Measurements from ENCODE around the gene ALG9.
"Not testable (repeated sequence)": the region's sequence is repeated elsewhere in the genome, so short reads cannot be mapped to it uniquely, and the experiment has no call there.

The ALG9 gene, protein sequence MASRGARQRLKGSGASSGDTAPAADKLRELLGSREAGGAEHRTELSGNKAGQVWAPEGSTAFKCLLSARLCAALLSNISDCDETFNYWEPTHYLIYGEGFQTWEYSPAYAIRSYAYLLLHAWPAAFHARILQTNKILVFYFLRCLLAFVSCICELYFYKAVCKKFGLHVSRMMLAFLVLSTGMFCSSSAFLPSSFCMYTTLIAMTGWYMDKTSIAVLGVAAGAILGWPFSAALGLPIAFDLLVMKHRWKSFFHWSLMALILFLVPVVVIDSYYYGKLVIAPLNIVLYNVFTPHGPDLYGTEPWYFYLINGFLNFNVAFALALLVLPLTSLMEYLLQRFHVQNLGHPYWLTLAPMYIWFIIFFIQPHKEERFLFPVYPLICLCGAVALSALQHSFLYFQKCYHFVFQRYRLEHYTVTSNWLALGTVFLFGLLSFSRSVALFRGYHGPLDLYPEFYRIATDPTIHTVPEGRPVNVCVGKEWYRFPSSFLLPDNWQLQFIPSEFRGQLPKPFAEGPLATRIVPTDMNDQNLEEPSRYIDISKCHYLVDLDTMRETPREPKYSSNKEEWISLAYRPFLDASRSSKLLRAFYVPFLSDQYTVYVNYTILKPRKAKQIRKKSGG

DNA sequence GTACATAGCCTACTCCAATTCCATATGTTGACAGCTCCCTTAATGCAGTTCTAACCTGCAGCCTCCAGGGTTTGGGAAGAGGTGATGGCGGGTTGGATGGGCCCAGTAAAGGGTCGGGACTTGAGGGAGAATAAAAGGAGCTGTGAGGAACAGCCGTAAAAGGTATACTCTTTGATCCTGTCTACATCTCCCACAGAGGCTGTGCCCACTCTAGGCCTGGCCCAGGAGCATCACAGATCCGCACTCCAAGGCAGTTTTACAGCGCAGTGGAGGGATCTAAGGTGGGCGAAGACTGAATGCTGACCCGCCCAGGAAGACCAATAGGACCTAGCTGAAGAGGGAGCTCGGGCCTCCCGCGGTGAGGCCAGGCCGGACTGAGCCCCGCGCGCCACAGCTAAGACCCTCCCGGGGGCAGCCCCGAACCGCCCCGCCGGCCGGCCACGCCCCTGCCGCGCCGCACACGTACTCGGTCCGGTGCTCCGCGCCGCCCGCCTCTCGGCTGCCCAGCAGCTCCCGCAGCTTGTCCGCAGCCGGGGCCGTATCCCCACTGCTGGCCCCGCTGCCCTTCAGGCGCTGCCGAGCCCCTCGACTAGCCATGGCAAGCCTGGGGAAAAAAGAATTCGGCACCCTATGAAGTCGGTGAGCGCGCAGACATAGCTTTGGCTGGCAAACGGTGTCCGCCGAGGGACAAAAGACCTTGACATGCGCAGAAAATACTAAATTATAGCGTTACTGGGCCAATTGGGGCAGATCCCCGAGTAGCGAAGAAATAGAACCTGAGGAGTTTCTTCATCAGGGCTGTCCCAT lies at the start of gene ALG9:
Gene ALG9 (minus strand): TSS at position 696 of the 807 bp plus-strand sequence. CDS start 99 bp downstream, at position 597.
- DNase-seq = peak; percentile 70 to 89 (median 82)

DNA sequence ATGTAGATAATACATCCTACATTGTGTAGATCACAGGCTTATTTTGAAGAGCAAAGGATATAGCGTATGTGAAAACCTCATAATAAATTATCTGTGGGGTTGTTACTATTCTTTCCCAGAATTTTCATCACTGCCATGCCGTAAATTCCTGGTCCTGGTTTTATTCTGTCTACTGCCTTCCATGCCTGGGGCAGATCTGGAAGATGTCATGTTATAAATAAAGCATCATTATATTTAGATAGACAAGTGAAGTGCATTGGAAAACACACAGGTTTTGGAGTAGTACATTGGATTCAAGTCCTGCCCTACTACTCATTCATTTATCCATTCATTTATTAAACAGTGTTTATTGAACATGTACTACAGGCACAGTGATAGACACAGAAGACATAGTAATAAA lies 49.5 kb upstream of the ALG9 start:
- DNase-seq = no peak

DNA sequence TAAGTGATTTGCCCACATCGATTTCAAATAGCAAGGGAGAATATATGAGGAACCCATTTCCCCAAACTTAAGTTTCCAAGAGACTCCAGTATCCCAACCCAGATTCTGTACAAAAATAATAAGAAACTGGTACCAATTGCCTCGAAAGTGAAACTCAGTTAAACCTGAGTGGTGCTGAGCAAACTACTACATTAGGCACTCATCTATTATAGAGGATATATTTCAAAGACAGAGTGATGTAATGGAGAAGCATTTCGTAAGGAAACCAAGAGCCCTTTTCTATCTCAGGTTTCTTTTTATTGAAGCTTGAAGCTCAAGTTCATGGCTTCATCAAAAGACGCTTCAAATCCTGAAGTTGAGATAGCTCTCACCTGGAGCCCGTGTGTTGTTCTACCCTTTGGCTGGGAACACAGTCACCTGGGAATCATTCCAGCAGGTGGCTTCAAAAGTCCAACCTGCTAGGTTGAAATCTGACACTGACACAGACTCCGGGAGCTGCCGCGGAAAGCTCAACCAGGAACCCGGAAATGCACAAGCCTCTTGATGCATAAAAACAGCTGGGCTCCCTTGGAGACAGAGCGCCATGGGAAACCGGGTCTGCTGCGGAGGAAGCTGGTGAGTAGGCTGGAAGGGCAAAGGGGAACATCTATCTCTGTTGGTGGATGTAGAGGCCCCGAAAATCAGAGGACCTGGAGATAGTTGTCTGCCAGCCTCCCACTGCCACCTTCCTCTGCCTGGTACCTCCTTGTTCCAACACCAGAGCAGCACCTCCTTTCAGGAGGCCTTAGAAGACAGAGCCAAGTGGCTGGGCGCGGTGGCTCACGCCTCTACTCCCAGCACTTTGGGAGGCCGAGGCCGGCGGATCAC lies 47.2 kb upstream of the ALG9 start, which contains the start of gene C11orf52:
Gene C11orf52 (plus strand): TSS at position 524 of the 867 bp plus-strand sequence. CDS start 60 bp downstream, at position 584.
- no peak for DNase-seq

DNA sequence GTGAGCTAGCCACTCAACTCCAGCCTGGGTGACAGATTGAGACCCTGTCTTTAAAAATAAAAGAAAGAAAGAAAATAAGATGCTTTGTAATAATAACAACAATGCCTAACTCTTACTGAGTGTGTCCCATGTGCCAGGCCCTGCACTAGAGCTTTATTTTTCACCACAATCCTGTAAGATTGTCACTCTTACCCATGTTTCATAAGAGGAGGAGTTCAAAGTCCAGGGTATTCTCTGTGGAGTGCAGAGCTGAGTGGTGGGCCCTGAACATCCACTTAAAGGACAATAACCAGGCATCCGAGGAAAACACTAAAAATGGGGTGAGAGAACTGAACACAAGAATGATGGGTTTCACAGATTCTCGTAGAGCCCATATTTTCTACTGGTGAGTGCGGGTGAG lies 46.4 kb upstream of the ALG9 start:
- no peak for DNase-seq

DNA sequence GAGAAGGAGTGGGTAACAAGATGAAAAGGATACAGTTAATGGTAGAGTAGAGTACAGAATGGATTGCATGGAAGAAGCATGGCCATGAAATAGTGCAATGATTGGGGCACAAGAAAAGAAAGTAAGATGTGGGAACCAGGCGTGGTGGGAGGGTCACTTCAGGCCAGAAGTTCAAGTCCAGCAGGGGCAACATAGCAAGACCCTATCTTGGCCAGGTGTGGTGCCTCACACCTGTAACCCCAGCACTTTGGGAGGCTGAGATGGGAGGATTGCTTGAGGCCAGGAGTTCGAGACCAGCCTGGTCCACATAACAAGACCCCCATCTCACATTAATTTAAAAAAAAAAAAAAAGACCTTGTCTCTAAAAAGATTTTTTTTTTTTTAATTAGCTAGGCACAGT lies 45.9 kb upstream of the ALG9 start:
- DNase-seq = no peak

DNA sequence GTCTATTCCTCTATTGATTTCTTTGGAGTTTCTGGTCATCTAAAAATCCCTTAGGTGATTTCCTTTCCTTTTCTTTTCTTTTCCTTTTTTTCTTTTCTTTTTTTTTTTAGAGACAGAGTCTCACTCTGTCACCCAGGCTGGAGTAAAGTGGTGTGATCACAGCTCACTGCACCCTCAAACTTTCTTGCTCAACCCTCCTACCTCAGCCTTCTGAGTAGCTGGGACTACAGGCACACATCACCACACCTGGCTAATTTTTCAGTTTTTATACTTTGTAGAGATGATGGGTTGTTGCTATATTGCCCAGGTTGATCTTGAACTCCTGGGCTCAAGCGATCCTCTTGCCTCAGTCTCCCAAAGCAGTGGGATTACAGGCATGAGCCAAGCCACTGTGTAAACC lies 45.4 kb upstream of the ALG9 start:
- DNase-seq = no peak

DNA sequence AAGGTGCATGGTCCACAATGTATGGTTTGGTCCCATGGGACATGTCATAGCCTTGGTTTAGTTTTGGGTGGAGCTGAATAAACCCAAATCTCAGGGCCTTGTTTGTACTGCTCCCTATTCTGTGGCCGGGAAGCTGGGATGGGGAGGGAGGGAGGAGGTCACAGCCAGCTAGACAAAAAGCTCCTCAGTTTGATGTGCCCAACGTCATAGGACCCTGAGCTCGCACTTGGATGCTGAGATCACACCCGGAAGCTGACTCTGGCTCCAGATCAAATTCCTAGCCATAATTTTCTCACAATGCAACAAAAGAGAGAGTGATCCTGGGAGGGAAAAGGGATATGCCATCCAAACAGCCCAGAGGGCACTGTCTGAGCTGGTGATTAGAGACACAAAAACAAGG lies 42.6 kb upstream of the ALG9 start:
- no peak for DNase-seq

DNA sequence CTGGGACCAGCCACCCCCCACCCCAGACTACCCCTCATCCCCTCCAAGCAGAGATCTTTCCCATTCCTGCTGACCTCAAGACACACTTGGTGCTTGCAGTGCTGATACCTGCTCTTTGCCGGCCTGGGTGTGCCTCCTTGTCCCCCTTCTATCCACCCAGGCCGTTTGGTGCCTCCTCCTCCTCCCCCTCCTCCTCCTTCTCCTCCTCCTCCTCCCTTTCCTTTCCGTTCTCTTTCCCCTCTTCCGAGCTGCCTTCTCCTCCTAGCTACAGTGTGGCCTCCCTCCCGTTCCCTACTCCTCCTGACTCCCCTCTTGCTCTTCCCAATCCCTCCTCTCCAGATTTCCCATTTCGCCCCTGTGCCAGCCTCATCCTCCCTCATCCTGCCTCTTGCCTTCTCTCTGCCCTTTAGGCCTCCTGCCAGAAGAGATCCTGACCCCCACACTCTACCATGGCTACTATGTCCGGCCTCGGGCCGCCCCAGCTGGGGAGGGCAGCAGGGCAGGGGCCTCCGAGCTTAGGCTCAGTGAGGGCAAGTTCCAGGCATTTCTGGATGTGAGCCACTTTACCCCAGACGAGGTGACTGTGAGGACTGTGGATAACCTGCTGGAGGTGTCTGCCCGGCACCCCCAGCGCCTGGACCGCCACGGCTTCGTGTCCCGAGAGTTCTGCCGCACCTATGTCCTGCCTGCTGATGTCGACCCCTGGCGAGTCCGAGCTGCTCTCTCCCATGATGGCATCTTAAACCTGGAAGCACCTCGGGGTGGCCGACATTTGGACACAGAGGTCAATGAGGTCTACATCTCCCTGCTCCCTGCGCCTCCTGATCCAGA lies 41.9 kb upstream of the ALG9 start:
- no peak for DNase-seq

DNA sequence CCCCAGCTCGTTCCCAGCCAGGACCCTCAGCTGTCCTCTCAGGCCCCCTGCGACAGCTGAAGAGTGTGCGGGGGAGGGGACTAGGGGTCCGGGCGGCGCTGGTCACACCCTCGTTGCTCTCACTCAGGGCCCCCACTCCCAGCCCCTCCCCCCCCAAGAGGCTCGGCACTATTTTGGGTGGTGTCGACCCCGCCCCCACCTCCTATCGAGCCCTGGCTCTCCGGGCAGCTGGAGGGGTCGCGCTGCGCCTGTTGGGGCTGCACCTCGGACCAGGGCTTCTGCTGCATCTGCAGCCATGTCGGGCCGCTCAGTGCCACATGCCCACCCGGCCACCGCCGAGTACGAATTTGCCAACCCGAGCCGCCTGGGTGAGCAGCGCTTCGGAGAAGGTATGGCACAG lies 41.2 kb upstream of the ALG9 start, which contains the start of gene HSPB2:
Gene HSPB2 (plus strand): TSS at position 200 of the 400 bp plus-strand sequence. CDS start 96 bp downstream, at position 296.
- no peak for DNase-seq

DNA sequence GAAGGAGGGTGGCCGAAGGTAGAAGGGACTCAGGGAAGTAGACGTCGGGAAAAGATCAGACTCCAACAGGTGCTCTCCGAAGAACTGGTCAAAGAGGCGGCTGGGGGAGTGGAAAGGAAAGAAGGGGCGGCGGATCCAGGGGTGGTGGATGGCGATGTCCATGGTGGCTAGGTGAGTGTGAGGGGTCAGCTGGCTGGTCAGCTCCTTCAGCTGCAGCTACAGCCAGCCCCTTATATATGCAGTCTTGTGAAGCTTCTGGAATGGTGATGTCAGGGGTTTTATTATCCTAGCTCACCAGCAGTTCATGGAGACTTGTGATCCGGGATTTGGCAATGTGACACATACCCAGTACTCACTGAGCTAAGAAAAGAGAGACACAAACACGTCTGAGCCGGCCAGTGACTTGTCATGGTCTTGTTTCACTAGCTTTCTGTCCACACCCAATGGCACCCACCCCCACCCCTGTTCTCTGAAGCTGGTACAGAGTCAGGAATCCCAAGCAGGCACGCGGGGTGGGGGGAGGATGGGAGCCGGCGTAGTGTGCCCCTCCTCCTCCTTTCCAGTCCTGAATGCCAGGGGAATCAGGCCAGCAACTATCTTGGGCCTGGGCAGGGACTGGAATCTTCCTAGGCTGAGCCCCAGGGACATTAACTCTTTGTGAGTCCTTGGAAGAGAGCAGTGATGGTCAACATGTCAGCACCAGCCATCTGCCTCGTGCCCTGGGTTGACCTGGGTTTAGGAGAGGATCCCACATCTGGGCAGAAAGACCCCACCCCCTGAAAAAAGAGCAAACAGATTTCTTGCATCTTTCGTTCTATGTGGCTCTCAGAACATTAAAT lies 40.4 kb upstream of the ALG9 start, which contains the start of gene CRYAB:
Gene CRYAB (minus strand): TSS at position 208 of the 839 bp plus-strand sequence. CDS start 46 bp downstream, at position 162.
- DNase-seq = no peak

DNA sequence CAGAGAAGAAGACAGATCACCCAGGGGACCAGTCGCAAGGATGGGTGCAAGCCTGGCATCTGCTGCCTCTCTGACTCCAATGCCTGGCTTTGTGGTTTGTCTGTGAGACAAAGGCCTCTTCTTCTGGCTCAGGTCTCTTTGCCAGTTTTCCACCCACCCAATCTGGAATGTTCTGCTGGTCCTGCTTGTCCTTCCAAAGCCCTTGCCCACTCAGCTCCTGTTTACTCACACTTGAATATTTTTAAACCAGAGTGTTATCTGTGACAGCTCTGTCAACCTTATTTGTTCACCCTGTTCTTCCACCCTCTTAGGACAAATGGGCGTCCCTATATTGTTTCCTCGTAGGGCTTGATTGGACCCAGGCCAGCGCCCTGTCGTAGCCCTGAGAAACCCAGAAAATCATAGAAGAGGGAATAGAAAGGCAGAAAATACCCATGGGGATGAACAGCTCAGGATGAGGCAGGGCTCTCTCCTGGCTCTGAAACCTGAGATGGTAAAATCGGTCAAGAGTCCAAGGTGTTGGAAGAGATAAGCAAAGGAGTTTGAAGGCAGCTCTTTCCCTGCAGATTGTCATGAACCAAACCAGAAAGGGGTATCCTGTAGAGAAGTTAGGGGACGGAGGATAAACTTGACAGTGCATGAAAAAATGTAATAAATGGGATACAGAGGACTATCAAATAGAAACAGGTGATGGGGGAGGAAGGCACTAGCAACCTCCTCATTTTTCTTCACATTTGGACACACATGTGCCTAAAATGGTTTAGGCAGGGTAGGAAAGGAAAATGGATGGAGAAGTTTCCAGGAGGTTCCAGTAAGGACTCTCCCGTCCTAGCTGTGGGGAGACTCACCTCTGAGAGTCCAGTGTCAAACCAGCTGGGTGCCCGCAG lies 39.5 kb upstream of the ALG9 start:
- DNase-seq = no peak

DNA sequence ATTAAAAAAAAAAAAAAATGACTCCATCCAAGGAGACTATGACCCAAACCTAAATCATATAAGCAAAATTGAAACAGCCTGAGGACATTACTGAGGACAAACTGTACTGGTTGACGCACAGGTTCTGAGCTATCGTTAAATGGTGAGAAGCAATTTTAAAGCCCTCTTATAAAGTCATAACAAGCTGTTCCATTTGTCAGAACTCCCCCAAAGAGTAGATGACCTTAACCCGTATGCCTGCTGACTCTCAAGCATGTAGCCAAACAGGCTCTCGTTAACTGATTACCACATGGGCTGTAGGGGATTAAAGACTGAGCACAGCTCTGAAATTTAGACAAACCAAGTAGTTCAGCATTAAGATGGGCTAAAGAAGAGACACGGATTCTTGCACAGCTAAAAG lies 38.0 kb upstream of the ALG9 start:
- no peak for DNase-seq

DNA sequence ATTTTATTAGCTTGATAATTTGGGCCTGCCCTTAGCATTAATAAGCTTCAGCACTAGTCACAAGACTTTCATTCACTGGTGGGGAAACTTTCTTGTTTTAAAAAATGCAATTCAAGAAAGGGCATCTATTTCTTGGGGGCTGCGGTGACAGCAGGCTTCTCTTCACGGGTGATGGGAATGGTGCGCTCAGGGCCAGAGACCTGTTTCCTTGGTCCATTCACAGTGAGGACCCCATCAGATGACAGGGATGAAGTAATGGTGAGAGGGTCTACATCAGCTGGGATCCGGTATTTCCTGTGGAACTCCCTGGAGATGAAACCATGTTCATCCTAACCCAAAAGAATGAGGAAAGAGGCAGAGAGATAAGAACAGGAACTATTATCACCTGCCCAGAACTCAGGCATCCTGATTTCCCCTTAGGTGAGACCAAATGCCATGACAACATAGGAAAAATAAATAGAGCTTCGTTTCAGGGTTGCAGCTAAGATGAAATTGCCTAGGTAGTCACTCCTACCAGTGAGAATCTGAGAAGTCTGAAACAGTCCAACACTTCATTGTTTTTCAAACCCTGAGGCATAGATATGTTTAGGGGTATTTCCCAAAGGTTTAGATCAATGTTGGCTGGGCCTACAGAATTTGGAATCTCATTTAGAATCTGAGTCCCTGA lies 37.4 kb upstream of the ALG9 start:
- no peak for DNase-seq

DNA sequence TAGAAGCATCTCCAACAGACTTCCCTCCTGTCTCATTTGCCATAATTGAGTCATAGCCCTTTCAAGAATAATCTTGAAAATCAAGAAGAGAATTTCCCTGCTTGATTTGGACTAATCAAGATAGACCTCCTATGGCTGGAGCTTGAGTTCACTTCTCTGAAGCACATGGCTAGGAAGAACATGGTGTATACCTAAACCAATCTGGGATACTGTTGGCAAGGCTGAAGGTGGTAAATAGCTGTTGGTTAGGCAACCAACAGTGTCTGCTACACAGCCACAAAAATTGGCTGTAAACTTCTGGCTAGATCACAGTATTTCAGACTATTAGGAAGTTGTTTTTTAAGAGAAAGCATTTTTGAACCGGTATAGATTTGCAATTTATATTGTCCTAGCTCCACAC lies 35.3 kb upstream of the ALG9 start:
- DNase-seq = no peak

DNA sequence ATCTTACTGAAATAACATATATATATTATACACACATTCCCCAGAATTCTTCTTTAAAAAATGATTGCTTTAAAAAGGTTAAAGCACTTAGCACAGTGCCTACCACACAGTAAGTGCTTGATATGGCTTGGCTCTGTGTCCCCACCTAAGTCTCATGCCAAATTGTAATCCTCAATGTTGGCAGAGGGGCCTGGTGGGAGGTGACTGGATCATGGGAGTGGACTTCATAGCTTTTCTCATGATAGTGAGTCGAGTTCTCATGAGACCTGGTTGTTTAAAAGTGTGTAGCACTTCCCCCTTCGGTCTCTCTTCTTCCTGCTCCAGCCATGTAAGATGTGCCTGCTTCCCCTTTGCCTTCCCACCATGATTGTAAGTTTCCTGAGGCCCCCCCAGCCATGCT lies 34.0 kb upstream of the ALG9 start:
- no peak for DNase-seq

DNA sequence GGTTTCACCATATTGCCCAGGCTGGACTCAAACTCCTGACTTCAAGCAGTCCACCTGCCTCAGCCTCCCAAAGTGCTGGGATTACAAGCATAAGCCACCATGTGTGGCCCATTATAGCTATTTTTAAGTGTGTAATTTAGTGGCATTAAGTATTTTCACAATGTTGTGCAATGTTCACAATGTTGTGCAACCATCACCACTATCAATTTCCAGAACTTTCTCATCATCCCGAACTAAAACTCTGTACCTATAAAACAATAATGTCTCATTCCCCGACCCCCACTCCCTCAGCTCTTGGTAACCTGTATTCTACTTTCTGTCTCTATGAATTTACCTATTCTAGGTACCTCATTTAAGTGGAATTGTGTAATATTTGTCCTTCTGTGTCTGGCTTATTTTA lies 15.5 kb upstream of the ALG9 start:
- no peak for DNase-seq

DNA sequence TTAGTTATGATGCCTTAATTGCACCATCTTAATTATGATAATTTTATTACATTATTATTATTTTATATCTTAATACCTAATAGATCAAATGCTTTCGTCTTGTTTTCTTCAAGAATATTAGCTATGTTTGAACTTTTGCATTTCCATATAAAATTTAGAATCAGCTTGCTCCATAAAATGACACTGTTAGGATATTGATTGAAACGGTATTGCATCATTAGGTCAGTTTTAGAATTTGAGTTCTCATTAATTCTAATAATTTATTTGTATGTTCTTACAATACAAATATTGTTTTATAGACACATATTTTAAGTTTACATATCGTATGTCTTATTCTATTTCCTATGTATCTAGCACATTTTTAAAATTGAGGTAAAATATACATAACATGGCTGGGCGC lies 14.7 kb upstream of the ALG9 start:
- no peak for DNase-seq

DNA sequence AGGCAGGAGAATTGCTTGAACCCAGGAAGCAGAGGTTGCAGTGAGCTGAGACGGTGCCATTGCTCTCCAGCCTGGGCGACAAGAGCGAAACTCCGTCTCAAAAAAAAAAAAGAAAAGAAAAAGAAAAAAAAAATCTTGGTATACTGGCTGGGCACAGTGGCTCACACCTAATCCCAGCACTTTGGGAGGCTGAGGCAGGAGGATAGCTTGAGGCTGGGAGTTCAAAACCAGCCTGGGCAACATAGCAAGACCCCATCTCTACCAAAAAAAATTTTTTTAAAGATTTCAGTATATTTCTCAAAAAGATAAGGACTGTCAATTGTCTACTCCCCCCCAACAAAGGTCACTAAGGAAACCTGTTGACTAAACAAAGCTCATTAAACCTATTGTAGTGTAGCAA lies 13.7 kb upstream of the ALG9 start:
- not testable (repeated sequence) for DNase-seq

DNA sequence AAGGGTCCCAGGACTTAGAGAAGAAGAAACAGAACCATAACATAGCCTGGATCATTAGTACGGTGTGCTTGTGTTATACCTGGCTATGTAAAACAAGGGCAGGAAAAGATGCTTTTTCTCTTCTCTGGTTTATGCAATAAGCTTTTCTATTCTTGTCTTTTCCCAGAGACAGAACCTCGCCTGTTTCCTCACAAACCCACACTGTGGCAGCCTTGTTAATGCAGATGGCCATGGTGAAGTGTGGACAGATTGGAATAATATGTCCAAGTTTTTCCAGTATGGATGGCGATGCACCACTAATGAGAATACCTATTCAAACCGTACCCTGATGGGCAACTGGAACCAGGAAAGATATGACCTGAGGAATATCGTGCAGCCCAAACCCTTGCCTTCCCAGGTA lies 10.8 kb upstream of the ALG9 start:
- no peak for DNase-seq

Data from activated CD4-positive, CD25-positive, alpha-beta regulatory T cell (primary cell).